Measurements from ENCODE around the gene NSL1. TPM values are rescaled to one million over a fixed set of nuclear protein-coding genes. Genes with fewer than 3 reads are reported as not detected.

Gene NSL1
- polyA plus RNA-seq, 1 donor (not counting 4 experiments of a cell fraction or from before 2014, with no cell fraction given): 25.5 TPM

GRCh38 chr1:212783976-212784375 is 7.6 kb downstream of the NSL1 start:
- peaks cover 2 to 4% of the 10 kb centered on the region in 2 experiments for H3K36me3 ChIP-seq (ENCODE audit: control insufficient read depth in 2 of 2, extremely low read depth in 1 of 2, insufficient read depth in 2 of 2, low read length in 2 of 2)
- no peaks in the 10 kb centered on the region for H4K20me1 ChIP-seq (ENCODE audit: control insufficient read depth, extremely low read depth, insufficient read depth, low read length)
- no peak for DNase-seq (ENCODE audit: low read depth, low spot score)
- no peak overlapping the region for H3K9ac ChIP-seq (ENCODE audit: control insufficient read depth, extremely low read depth, insufficient read depth, low read length)
- FAIRE-seq: no peak
- H3K27ac ChIP-seq (ENCODE audit: control insufficient read depth, insufficient read depth, low read length): no peak overlapping the region
- no peak overlapping the region for H3K4me2 ChIP-seq (ENCODE audit: control insufficient read depth, extremely low read depth, insufficient read depth, low read depth, low read length)
- dilution Hi-C loops (cut with MboI; ENCODE audit: extremely low pct_ligation_motif_present, low sequenced_read_pairs): loop anchor here (10.0 kb wide), 1 partner anchor 139 kb away; no protein-coding TSS in a partner anchor
- no peaks in the 10 kb centered on the region for H3K9me3 ChIP-seq (ENCODE audit: control insufficient read depth, low read depth, low read length)
- H3K4me3 ChIP-seq (ENCODE audit: control insufficient read depth in 2 of 3, extremely low read depth in 1 of 3, insufficient read depth in 2 of 3, low read depth in 1 of 3, low read length in 3 of 3): no peak overlapping the region
- H3K79me2 ChIP-seq (ENCODE audit: control insufficient read depth, insufficient read depth, low read length): peaks cover 3% of the 10 kb centered on the region
- no peaks in the 10 kb centered on the region for H3K27me3 ChIP-seq (ENCODE audit: control insufficient read depth, extremely low read depth, insufficient read depth, low read length)
- TF ChIP-seq EZH2 (IDR thresholded peaks at IDR 0.05; ENCODE audit: low read length): no peak
- TF ChIP-seq, protein P1, sequence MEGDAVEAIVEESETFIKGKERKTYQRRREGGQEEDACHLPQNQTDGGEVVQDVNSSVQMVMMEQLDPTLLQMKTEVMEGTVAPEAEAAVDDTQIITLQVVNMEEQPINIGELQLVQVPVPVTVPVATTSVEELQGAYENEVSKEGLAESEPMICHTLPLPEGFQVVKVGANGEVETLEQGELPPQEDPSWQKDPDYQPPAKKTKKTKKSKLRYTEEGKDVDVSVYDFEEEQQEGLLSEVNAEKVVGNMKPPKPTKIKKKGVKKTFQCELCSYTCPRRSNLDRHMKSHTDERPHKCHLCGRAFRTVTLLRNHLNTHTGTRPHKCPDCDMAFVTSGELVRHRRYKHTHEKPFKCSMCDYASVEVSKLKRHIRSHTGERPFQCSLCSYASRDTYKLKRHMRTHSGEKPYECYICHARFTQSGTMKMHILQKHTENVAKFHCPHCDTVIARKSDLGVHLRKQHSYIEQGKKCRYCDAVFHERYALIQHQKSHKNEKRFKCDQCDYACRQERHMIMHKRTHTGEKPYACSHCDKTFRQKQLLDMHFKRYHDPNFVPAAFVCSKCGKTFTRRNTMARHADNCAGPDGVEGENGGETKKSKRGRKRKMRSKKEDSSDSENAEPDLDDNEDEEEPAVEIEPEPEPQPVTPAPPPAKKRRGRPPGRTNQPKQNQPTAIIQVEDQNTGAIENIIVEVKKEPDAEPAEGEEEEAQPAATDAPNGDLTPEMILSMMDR (optimal IDR thresholded peaks at IDR 0.05 in 1 of 3, IDR thresholded peaks at IDR 0.05 in 1 of 3, conservative IDR thresholded peaks at IDR 0.05 in 1 of 3; ENCODE audit: extremely low read depth in 1 of 3, insufficient read depth in 2 of 3, low read length in 3 of 3): no peak
- H2AFZ ChIP-seq (ENCODE audit: control insufficient read depth, low read length): no peak overlapping the region
- H3K9me1 ChIP-seq (ENCODE audit: control insufficient read depth, extremely low read depth, insufficient read depth, low read length): no peaks in the 10 kb centered on the region
- H3K4me1 ChIP-seq (ENCODE audit: control insufficient read depth, extremely low read depth, insufficient read depth, low read length): no peaks in the 10 kb centered on the region

DNA sequence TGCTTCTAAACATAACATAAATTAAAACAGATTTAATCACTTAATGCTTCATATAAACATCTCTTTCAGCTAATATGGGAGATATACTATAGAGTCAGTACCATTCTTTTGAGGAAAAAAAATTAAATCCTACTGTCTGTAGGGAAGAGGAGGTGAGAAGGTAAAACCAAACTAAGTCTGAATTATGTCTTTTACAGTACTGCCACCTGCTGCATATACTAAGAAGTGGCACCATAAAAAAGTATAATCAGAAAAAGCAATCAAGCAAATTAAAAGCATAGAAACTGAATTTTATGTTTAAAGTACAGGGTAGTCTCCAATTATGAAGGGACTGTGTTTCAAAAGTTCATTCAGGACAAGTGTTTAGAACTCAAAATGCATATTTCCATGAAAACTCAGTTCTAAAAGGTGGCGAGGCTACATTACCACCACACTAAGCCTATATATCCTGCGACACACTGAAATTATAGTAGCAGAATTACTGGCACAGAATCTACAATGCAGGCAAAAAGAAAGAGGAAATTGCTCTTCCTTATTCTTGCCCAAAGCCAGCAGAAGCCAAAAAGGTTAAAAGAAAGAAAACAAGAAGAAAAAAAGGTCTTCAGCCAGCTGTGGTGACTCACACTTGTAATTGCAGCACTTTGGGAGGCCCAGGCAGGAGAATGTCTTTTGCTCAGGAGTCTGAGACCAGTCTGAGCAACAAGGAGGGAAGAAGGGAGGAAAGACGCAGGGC is 9.0 kb downstream of the NSL1 start:
- dilution Hi-C loops (cut with MboI; ENCODE audit: extremely low pct_ligation_motif_present, low sequenced_read_pairs): loop anchor here (10.0 kb wide), 1 partner anchor 138 kb away; no protein-coding TSS in a partner anchor
- FAIRE-seq: no peak
- no peak for DNase-seq (ENCODE audit: low read depth, low spot score)

More for the DNA sequence above, 9.0 kb downstream of the NSL1 start:
- no peak overlapping the region for H3K9ac ChIP-seq (ENCODE audit: control insufficient read depth, extremely low read depth, insufficient read depth, low read length)
- H3K27ac ChIP-seq (ENCODE audit: control insufficient read depth, insufficient read depth, low read length): no peak overlapping the region
- H3K9me3 ChIP-seq (ENCODE audit: control insufficient read depth, low read depth, low read length): no peaks in the 10 kb centered on the region
- H3K4me1 ChIP-seq (ENCODE audit: control insufficient read depth, extremely low read depth, insufficient read depth, low read length): no peaks in the 10 kb centered on the region
- H4K20me1 ChIP-seq (ENCODE audit: control insufficient read depth, extremely low read depth, insufficient read depth, low read length): no peaks in the 10 kb centered on the region
- no peaks in the 10 kb centered on the region for H3K9me1 ChIP-seq (ENCODE audit: control insufficient read depth, extremely low read depth, insufficient read depth, low read length)
- no peaks in the 10 kb centered on the region for H3K27me3 ChIP-seq (ENCODE audit: control insufficient read depth, extremely low read depth, insufficient read depth, low read length)
- H2AFZ ChIP-seq (ENCODE audit: control insufficient read depth, low read length): no peak overlapping the region
- H3K79me2 ChIP-seq (ENCODE audit: control insufficient read depth, insufficient read depth, low read length): no peaks in the 10 kb centered on the region
- peaks cover 2 to 4% of the 10 kb centered on the region in 2 experiments for H3K36me3 ChIP-seq (ENCODE audit: control insufficient read depth in 2 of 2, extremely low read depth in 1 of 2, insufficient read depth in 2 of 2, low read length in 2 of 2)
- H3K4me2 ChIP-seq (ENCODE audit: control insufficient read depth, extremely low read depth, insufficient read depth, low read depth, low read length): no peak overlapping the region
- TF ChIP-seq EZH2 (IDR thresholded peaks at IDR 0.05; ENCODE audit: low read length): no peak
- TF ChIP-seq, protein P1 (optimal IDR thresholded peaks at IDR 0.05 in 1 of 3, IDR thresholded peaks at IDR 0.05 in 1 of 3, conservative IDR thresholded peaks at IDR 0.05 in 1 of 3; ENCODE audit: extremely low read depth in 1 of 3, insufficient read depth in 2 of 3, low read length in 3 of 3): peak in 2 of 3 experiments; percentile 36 to 52
- no peak overlapping the region for H3K4me3 ChIP-seq (ENCODE audit: control insufficient read depth in 2 of 3, extremely low read depth in 1 of 3, insufficient read depth in 2 of 3, low read depth in 1 of 3, low read length in 3 of 3)

All from keratinocyte (primary cell).